K562 (cell line): ENCODE data around the gene ANTKMT. TPM values are rescaled to one million over a fixed set of nuclear protein-coding genes. Genes with fewer than 3 reads are reported as not detected.

Source experiments
- ATAC-seq: fragments of 200-7000 bp; cut with Tn5 transposase; 3 replicates; pipeline ENCODE4 v1.9.1; 2020; ENCODE audit warnings: moderate library complexity
- BruUV-seq: library from RNA; stranded (reverse); fragments of 400-500 nt; replicated peaks from 2 replicates; lab custom pipeline; 2021; lab: Mats Ljungman, UMichigan
- CTCF ChIA-PET: fragments of 300-600 bp; formaldehyde crosslinking; extraction: SDS; loops from one replicate; lab custom pipeline; 2021; ENCODE audit warnings: low intra/inter-chr PET ratio; lab: Yijun Ruan, JAX
- POLR2A ChIA-PET: fragments of 300-600, 350-650 bp; sonication (Branson Sonifier 250); formaldehyde crosslinking; extraction: SDS; loops from one replicate; lab custom pipeline; 2021; ENCODE audit warnings: antibody characterized with exemption, inconsistent platforms; lab: Yijun Ruan, JAX
- DNase-seq, 4 experiments: peaks; one replicate each; pipeline versions ENCODE4 v3.0.0 to v3.0.0-alpha.2; 2011 to 2018; ENCODE audit warnings: low spot score in 3 of 4, mixed read lengths in 3 of 4; ENCODE audit errors: extremely low read depth in 1 of 4
- FAIRE-seq: peaks from 2 replicates; lab custom pipeline; 2011; peaks lifted over from hg19 to GRCh38; lab: Jason Lieb, UNC
- H2AFZ ChIP-seq: 2 replicates; pipeline ENCODE4 v1.6.0; 2011; ENCODE audit warnings: low read depth, low read length, control low read depth, inconsistent platforms
- H3K27ac ChIP-seq: fragments of 200-600 bp; 3 replicates; pipeline ENCODE4 v1.8.0; 2011; ENCODE audit warnings: low read depth, mild to moderate bottlenecking, control low read depth, inconsistent platforms, low read length, moderate library complexity, mixed read lengths; ENCODE audit errors: extremely low read depth
- H3K27me3 ChIP-seq, 2 experiments: fragments of 300-600 bp in 1 of 2; 2 replicates in 1 of 2; 3 replicates in 1 of 2; pipeline versions ENCODE4 v1.6.0 to v1.8.0; 2011; ENCODE audit warnings: inconsistent platforms in 2 of 2, low read length in 2 of 2, mild to moderate bottlenecking in 1 of 2, mixed read lengths in 1 of 2, moderate library complexity in 1 of 2; ENCODE audit not compliant: control insufficient read depth in 2 of 2, insufficient read depth in 2 of 2
- H3K36me3 ChIP-seq: fragments of 300-600 bp; 3 replicates; pipeline ENCODE4 v1.8.0; 2011; ENCODE audit warnings: mild to moderate bottlenecking, low read length, inconsistent platforms; ENCODE audit not compliant: control insufficient read depth, insufficient read depth
- H3K4me1 ChIP-seq, 2 experiments: fragments of 200-600 bp in 1 of 2; replicated peaks in 1 of 2; 2 replicates in 1 of 2; 3 replicates in 1 of 2; pipeline versions ENCODE4 v1.5.1 to v1.8.0; 2011; ENCODE audit warnings: inconsistent platforms in 2 of 2, low read length in 2 of 2, mild to moderate bottlenecking in 1 of 2, mixed read lengths in 1 of 2, moderate library complexity in 1 of 2; ENCODE audit not compliant: control insufficient read depth in 2 of 2, insufficient read depth in 2 of 2
- H3K4me2 ChIP-seq: 2 replicates; pipeline ENCODE4 v1.6.1; 2011; ENCODE audit warnings: low read length, control low read depth, inconsistent platforms, mixed read lengths; ENCODE audit not compliant: insufficient read depth
- H3K4me3 ChIP-seq: fragments of 200-600 bp; sonication (generic), shearing (Covaris generic); 2 replicates; pipeline ENCODE4 v1.5.1; 2016; ENCODE audit warnings: control low read depth, inconsistent platforms
- H3K79me2 ChIP-seq: fragments of 200-600 bp; 3 replicates; pipeline ENCODE4 v1.8.0; 2011; ENCODE audit warnings: low read length, inconsistent platforms; ENCODE audit not compliant: control insufficient read depth, insufficient read depth
- H3K9ac ChIP-seq, 2 experiments: 2 replicates each; pipeline versions ENCODE4 v1.6.0 to v1.6.1; 2011; ENCODE audit warnings: low read depth in 2 of 2, low read length in 2 of 2, control low read depth in 1 of 2, inconsistent platforms in 1 of 2, mild to moderate bottlenecking in 1 of 2, mixed read lengths in 1 of 2; ENCODE audit not compliant: insufficient read depth in 1 of 2
- H3K9me1 ChIP-seq: one replicate; pipeline ENCODE4 v1.6.0; 2011; ENCODE audit warnings: inconsistent platforms, mild to moderate bottlenecking, low read length, moderate library complexity; ENCODE audit not compliant: control insufficient read depth, insufficient read depth
- H3K9me3 ChIP-seq: replicated peaks from 2 replicates; pipeline ENCODE4 v1.5.1; 2011; ENCODE audit warnings: low read depth, low read length, inconsistent platforms; ENCODE audit not compliant: control insufficient read depth, insufficient read depth
- H4K20me1 ChIP-seq: replicated peaks from 2 replicates; pipeline ENCODE4 v1.6.1; 2011; ENCODE audit warnings: low read length, inconsistent platforms, mixed read lengths; ENCODE audit not compliant: control insufficient read depth, insufficient read depth
- BCOR ChIP-seq: fragments of 450-650 bp; IDR thresholded peaks from 2 replicates; pipeline ENCODE4 v1.6.1; 2016
- CREB3 ChIP-seq: fragments of 450-650 bp; conservative IDR thresholded peaks from 2 replicates; pipeline ENCODE4 v1.6.1; 2016; ENCODE audit warnings: missing genetic modification characterization, low read depth, mild to moderate bottlenecking, missing compliant biosample characterization, moderate library complexity
- E2F5 ChIP-seq: sonication (generic); formaldehyde crosslinking; IDR thresholded peaks from 2 replicates; pipeline ENCODE4 v1.8.0; 2022; ENCODE audit warnings: mild to moderate bottlenecking, missing genetic modification reagents
- ELK1 ChIP-seq: sonication (generic); formaldehyde crosslinking; IDR thresholded peaks from 2 replicates; pipeline ENCODE4 v1.8.1; 2022; ENCODE audit warnings: missing genetic modification reagents
- ESRRA ChIP-seq: fragments of 450-650 bp; IDR thresholded peaks from 2 replicates; pipeline ENCODE4 v1.6.1; 2014; ENCODE audit warnings: low read depth, mild to moderate bottlenecking, moderate library complexity, borderline replicate concordance
- GTF3C2 ChIP-seq: IDR thresholded peaks from 3 replicates; pipeline ENCODE4 v1.6.1; 2011; ENCODE audit warnings: borderline replicate concordance, mild to moderate bottlenecking, moderate library complexity; ENCODE audit not compliant: insufficient read length; ENCODE audit errors: extremely low read depth
- PML ChIP-seq: IDR thresholded peaks from 2 replicates; pipeline ENCODE4 v1.6.1; 2012; ENCODE audit warnings: low read length, inconsistent platforms
- RBM15 ChIP-seq: fragments of 200-400 bp; formaldehyde crosslinking; IDR thresholded peaks from 2 replicates; pipeline ENCODE4 v1.6.1; 2018; ENCODE audit warnings: mild to moderate bottlenecking, low read length, moderate library complexity; ENCODE audit not compliant: insufficient read depth
- SMARCA4 ChIP-seq: fragments of 450-650 bp; IDR thresholded peaks from 2 replicates; pipeline ENCODE4 v1.6.1; 2016
- TEAD1 ChIP-seq, 2 experiments: fragments of 450-650 bp in 1 of 2; sonication (generic) in 1 of 2; formaldehyde crosslinking; IDR thresholded peaks; 2 replicates each; pipeline versions ENCODE4 v1.4.0 to v1.8.0; 2020 to 2022; ENCODE audit warnings: mild to moderate bottlenecking in 2 of 2, missing genetic modification reagents in 1 of 2
- ZBTB12 ChIP-seq: fragments of 250-450 bp; sonication (Bioruptor Pico); IDR thresholded peaks from 2 replicates; pipeline ENCODE4 v1.4.0; 2020
- ZFP36 ChIP-seq: fragments of 150-350 bp; IDR thresholded peaks from 2 replicates; pipeline ENCODE4 v1.6.1; 2018; ENCODE audit warnings: low read length, low read depth; ENCODE audit not compliant: partially characterized antibody
- WGBS: fragments of 100-300 bp; shearing (Covaris generic); methylation state at CpG from one replicate; pipeline ENCODE4 v1.1.6; 2016; ENCODE audit warnings: low coverage, mixed read lengths; ENCODE audit not compliant: insufficient coverage; ENCODE audit errors: missing lambda C conversion rate; 5-methylcytosine and 5-hydroxymethylcytosine counted together
- in situ Hi-C: fragments of 300-500 bp; cut with MboI; formaldehyde crosslinking; loops from 4 replicates; pipeline ENCODE4 v1.15.0; 2018; ENCODE audit warnings: inconsistent platforms, mixed read lengths
- intact Hi-C: fragments of 100-400 bp; cut with micrococcal nuclease; formaldehyde crosslinking; loops from 2 replicates; pipeline ENCODE4 v1.14.2; 2022
- polyA plus RNA-seq, 8 experiments: library from polyadenylated mRNA; depleted of rRNA in 4 of 8; stranded (reverse) in 5 of 8; unstranded in 3 of 8; fragments of >200 nt; fragmentation: Nextera tagmentation in 2 of 8; fragmentation: Illumina TruSeq in 1 of 8; extraction: Ambion mirVana in 2 of 8; extraction: Trizol in 1 of 8; gene quantifications; 2 replicates each; pipeline versions ENCODE4 v1.2.1 to v1.2.3, GENCODE V29; 2011 to 2014; ENCODE audit warnings: inconsistent platforms in 1 of 8, missing spikeins in 1 of 8
- total RNA-seq, 7 experiments: library from RNA; depleted of rRNA in 6 of 7; stranded (reverse); fragments of >200 nt in 6 of 7; fragmentation: Illumina TruSeq in 2 of 7; extraction: Trizol in 2 of 7; gene quantifications; 2 replicates each; pipeline versions ENCODE4 v1.2.1 to v1.2.3, GENCODE V29; 2011 to 2021; ENCODE audit warnings: low replicate concordance in 1 of 7

The ANTKMT gene
- total and polyA plus RNA-seq, 9 of the 15 experiments (the other 6 are each of a cell fraction or from before 2014, with no cell fraction given): 0.58 to 217 (median 19.1) TPM

GRCh38 chr16:750485-750884, 29.5 kb downstream of the ANTKMT start (continued):
- TF ChIP-seq ELK1 (CRISPR knock-in tag) (no peak), SMARCA4 (no peak), CREB3 (tag) (no peak), E2F5 (CRISPR knock-in tag) (no peak)

GRCh38 chr16:751152-752006, 30.4 kb downstream of the ANTKMT start:
- no peak for ATAC-seq
- WGBS: 32% methylated on average over 28 of the region's 39 CpGs
- H2AFZ ChIP-seq: peak overlapping the region; percentile 55; the same call in 1 of the 2 replicates
- TF ChIP-seq ZFP36 (peak; percentile 98), ZBTB12 (no peak), RBM15 (no peak), BCOR (peak; percentile 46; the same call in 1 of the 2 replicates), ESRRA (no peak), GTF3C2 (peak; percentile 24), PML (no peak), TEAD1 (CRISPR knock-in tag; IDR thresholded peaks at IDR 0.05) (no peak)

More at GRCh38 chr16:751152-752006, 30.4 kb downstream of the ANTKMT start:
- no TSS peak for BruUV-seq
- in situ Hi-C loops: no loop called here
- Histone ChIP-seq H3K27ac (no peak overlapping the region), H3K27me3 (no peaks in the 10 kb centered on the region), H3K4me3 (no peak overlapping the region), H4K20me1 (no peaks in the 10 kb centered on the region), H3K4me2 (no peak overlapping the region), H3K9me3 (no peaks in the 10 kb centered on the region), H3K9ac (peak overlapping the region in 1 of 2 experiments; percentile 31; a peak in 1 of 4 replicates), H3K4me1 (peaks cover 6 to 22% of the 10 kb centered on the region in 2 experiments; a peak in 3 of 5 replicates), H3K9me1 (no peaks in the 10 kb centered on the region), H3K36me3 (no peaks in the 10 kb centered on the region), H3K79me2 (no peaks in the 10 kb centered on the region)
- DNase-seq (no peak), FAIRE-seq (no peak)
- ChIA-PET CTCF (no interaction called here), POLR2A (interaction anchor here (0.6 to 1.4 kb wide), 4 partner anchors 8 to 346 kb away, joined by 3 to 5 read pairs (median 4); partner anchors contain the start of genes CIAO3 and MSLN)
- intact Hi-C loops: no loop called here
